GM18517 (cell line): ENCODE measurements around the gene PBXIP1.
A peak's percentile ranks its signal among the peaks of the same experiment; 100 is the strongest.

ENCODE experiments used
- ATAC-seq: cut with Tn5 transposase; IDR thresholded peaks from one replicate; pipeline ENCODE4 v1.9.1; 2021; ENCODE audit warnings: mild to moderate bottlenecking, moderate library complexity; ENCODE audit not compliant: unreplicated experiment

The PBXIP1 gene

DNA sequence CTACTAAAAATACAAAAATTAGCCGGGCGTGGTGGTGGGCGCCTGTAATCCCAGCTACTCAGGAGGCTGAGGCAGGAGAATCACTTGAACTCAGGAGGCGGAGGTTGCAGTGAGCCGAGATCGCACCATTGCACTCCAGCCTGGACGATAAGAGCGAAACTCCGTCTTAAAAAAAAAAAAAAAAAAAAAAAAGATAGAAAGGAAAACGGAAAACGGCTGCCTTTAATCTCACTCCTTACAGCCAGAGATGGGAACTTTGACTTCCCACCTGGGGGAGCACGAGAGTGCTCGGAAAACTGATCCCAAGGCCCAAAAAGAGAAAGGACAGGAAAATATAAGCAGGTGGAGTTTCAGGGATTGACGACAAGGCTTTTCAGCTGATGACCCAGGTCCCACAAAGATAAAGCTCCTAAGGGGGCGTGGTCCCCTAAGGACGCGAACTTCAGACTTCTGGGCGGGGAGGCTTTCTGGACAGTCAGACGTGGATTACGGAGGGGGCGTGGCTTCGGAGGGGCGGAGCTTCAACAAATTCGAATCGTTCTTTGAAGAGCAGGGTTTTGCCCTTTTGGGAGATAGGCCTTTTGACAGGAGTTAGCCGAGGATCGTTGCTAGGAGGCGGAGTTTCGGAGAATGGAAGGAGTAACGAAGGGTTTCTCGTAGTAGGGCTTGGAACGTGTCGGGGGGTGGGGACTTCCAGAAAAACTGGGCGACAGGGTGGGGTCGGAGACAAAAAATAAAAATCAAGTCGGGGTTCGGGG, 17.6 kb upstream of the PBXIP1 start:
- ATAC-seq, result no peak

DNA sequence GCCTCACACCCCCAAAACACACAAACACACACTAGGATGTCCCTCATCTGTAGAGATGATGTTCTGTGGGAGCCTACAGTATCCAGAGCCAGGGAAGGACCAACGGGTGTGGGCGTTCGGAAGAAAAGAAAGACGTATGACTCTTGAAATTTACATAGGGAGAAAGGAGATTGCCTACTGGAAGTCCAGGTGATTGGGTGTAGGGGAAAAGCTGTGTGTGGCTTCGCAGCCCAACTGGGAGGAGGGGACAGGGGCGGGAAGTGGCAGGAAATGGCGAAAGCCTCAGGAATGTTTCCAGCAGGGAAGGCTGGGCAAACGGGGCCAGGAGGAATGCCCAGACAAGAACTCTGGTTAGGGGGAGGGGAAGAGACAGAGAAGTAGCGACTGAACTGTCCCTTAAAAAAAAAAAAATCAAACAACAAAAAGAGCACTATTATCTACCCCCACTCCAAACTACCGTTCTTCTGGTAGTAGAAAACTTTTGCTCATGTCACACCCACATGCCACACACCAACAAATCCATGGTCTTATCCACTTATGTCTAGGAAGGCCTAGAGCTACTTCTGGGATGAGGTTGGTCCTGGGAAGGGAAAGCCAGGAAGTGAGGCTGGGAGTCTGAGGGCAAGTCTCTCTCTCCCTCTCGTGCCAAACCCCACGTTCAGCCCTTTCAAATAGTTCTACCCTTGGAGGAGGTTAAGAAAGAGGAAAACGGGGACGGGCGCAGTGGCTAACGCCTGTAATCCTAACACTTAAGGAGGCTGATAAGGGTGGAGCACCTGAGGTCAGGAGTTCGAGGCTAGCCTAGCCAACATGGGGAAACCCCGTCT, 16.8 kb upstream of the PBXIP1 start:
- ATAC-seq, result no peak

DNA sequence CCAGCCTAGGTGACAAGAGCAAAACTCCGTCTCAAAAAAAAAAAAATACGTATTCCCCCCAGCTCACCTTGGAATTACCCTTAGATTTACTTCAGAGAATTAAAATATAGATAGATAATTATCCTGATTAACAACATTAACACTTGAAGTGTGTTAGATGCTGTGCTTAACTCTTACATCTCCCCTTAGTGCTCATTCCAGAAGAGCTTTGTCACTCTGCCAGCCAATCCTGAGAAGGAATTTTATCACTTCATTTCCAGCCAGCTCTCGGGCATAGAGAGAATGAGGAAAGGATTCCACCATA, 16.3 kb upstream of the PBXIP1 start:
- no peak for ATAC-seq

DNA sequence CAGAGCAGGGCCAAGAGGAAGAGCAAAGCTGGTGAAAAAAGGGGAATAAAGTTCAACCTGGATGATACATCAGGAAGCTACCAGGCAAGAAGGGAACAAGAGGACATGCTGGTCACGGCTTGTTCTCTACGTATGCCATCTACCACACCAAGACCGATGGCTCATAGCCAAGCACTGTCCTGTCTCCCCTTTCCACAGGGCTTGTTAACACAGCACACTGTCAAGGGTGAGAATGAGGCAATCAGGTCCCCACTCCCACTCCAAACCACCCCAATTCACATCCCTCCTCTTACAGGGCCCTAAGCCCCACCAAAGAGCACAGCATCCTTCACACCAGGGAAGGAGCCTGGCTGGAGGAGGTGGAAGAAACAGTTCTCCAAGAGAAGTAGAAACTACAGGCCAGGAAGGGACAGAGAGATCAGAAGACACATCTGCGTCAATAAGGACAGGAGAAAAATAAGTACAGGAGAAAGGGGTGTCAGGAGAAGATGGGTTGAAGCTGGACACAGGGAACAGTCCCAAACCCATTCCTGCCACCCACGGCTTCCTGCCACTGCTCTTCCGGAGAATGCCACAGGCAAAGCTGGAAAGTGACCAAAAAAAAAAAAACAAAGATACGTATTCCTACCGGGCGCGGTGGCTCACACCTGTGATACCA, 15.6 kb upstream of the PBXIP1 start:
- ATAC-seq, result no peak

DNA sequence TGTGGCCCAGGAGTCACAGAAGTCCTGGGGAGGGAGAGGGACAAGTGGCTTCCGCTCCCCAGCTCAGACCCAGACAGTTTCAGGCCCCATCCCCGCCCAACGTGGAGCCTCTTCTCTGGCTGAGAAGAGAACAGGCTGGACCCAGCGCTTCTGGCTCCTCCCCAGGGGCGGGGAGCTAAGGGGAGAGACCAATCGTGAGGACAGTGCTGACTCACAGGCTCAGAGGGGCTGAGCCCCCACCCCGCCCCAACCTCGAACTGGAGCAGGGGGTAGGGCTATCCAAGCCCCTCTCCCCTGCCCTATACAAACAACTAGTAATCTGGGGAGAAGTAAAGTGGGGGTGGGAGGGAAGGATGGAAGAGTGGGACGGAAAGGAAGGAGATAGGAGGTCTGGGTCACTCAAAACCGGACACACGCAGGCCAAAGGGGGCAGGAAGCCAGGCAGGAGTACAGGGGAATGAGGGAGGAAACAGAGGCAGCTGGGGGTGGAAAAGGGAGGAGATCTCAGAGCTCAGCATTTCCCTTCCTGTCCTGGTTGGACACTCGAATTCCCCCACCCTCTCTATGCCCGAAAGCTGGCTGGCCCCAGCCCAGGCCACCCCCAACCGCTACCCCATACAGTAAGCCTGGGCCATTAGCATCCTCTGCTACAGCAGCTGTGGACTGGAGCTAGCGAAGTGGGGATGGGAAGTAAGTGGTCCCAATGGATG, 14.9 kb upstream of the PBXIP1 start, which contains the start of gene SHC1:
Gene SHC1 (minus strand): TSS at position 117 of the 710 bp plus-strand sequence. CDS start 221 bp downstream, outside the sequence.
- no peak for ATAC-seq

DNA sequence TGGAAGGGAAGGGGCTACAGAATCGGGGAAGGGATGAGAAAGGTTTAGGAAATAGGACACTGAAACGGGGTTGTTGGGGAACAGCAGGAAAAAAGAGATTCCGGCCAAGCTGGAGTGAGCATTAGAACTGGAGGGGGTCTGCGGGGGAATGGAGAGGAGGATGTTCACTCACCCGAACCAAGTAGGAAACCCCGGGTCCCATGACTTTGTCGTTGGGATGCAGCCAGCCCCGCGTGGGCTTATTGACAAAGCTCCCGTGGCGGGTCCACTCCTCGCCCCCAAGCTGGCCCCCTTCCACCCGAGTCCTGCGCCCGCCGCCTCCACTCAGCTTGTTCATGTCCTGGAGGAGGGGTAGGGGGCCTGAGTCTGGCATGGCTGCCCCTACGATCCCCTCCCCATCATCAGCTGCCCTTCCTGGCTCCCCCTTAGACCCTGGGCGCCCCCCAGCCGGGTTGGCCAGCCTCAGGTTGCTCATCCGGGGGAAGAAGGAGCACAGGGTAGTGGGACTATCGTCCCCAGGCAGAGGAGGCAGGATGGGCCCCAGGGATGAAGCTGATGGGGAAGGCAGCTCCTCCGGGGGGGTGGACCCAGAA, 14.1 kb upstream of the PBXIP1 start:
- ATAC-seq, result no peak

DNA sequence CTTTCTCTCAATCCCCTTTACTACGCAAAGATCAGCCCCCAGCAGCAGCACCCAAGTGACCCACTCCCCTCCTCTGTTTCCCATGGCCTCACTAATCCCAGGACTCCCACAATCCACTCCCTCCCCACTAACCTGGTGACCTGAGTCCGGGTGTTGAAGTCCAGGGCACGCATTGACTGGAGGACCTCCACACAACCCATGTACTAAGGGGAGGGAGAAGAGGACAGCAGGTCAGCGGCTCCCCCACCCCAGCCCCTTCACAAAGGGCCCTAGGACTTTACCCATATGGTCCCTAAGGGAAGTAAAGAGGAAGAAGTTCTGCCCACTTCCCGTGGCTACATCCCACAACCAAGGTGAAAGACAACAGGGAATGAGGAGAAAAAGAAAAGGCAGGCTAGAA, 13.3 kb upstream of the PBXIP1 start:
- no peak for ATAC-seq

DNA sequence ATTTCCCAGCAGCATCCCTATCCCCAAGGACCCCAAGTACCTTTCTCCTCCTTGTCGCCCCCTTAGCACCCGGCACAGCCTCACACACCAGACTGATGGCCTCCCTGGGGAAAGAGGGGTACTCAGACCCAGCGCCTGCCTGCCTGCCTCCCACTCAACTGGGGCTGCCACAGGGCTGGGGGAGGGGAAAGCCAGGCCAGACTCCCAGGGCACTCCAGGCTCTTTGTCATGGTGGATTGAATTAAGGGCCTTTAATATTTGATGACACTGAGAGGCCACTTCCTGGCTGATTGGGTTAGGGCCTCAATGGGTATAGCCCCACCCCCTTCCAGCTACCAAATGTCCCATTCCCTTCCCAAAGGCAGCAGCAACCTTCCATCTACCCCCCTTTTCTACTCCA, 12.8 kb upstream of the PBXIP1 start:
- no peak for ATAC-seq

DNA sequence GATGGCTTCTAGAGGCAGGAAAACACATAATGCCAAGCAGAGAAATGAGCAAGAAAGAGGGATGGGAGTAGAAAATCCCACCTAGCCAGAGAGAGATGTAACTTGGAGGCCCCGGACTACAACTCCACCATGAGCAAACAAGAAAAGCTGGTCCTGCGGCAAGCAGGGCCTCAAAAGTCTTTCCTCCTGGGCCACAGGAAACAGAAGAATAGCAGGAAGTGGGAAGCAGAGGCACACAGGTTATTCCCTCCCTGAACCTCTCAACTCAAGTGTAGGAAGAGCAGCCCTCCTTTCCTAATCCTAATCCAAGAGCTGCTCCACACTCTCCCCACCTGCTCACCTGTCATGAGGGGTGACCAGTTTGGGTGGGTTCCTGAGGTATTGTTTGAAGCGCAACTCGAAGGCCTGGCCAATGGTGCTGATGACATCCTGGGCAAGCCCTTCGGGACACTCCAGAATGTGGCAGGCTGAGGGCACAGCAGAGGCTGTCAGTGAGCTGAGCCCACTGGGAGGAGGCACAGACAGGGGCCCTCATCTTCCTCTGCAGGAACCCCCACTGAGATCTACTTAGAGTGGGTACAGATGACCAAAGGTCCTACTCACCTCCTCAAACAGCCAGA, 11.5 kb upstream of the PBXIP1 start:
- ATAC-seq, result no peak

DNA sequence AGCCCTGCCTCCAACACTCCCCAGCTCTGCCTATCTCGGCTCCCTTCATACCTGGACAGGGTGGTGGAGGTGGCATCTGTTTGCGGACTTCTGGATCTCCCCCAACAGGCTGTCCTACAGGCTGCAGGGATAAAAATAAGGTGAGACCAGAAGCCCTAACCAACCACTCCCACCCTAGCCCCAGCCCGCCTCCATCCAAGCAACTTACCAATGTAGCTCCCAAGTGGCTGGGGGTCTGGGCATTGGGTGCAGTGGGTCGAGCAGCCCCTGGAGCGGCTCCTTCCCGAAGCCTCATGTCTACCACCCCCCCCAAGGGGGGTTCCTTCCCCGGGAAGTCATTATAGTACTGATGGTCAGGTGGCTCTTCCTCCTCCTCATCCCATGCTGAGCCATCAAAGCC, 10.2 kb upstream of the PBXIP1 start:
- no peak for ATAC-seq

DNA sequence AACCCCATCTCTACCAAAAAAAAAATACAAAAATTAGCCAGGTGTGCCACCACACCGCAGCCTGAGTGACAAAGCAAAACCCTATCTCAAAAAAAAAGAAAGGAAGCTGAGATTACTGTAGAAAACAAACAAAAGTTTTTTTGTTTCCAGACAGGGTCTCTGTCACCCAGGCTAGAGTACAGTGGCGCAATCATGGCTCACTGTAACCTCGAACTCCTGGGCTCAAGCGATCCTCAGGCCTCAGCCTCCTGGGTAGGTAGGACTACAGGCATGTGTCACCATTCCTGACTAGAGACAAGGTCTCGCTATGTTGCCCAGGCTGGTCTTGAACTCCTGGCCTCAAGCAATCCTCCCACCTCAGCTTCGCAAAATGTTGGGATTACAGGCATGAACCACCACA, 8.5 kb upstream of the PBXIP1 start:
- ATAC-seq, result no peak

DNA sequence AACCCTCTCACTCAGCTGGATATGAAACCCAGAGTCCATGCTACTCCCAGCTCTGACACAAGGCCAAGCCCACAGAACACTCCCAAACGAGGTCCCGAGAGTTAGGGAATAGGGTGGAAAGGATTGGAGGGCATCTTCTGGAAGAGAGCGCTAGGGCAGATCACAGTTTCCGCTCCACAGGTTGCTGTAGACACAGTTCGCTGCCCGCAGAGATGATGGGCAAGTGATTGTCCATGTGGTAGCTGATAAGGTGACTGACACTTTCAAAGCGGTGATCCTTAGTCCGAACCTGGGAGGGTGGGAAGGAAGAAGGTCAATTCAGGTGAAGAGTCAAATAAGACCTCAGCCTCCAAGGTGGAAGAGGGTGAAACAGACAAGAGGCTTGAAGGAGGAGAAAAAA, 7.7 kb upstream of the PBXIP1 start:
- no peak for ATAC-seq

DNA sequence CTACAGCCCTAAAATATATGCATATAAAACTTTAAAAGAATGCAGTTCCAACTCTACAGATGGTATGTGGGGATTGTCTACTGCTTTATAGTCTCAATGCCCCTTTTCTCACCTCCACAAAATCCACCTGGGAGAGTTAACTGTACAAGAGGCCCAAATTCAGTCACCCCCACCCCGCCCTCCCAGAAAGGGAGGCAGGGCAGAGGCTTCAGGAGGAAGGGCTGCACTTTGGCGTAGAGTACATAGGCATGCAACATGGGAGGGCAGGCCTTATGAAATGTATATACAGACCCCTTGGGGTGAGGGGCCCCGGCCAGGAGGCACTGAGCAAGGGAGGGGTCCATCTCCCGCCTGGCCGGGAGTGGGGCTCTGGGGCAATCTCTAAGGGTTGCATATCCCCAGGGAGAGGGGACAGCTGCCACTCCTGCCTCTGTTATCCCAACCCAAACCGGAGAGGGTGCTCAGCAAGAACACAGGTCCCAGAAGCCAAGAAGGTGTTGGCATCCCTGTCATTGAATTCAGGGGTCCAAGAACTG, 7.0 kb upstream of the PBXIP1 start:
- ATAC-seq, result no peak

DNA sequence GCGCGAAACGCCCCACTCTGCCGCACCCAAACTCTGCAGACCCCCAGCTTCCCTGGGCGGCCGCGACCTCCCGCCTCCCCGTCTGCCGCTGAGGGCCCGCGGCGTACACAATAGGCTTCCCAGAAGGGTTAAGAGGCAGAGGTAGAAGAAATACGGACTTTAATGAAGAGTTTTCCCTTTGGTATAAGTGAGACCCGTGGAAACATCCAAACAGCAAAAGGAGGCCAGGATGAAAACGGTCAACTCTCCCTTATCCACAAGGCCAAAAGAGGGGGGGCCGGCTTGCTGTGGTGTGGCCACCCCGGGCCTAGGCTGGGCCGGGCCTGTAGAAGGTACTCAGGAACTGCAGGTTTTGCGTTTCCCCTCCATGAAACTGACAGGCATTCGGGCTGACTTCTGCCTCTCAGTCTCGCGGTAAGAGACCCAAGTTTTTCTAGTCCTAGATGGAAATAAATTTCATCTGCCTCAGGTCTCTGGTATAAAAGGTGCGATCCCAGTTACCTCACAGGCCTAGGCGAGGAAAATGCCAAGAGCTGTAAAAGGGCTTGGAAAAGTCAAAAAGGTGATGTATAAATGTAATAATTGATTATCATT, 6.4 kb upstream of the PBXIP1 start:
- ATAC-seq, result no peak

DNA sequence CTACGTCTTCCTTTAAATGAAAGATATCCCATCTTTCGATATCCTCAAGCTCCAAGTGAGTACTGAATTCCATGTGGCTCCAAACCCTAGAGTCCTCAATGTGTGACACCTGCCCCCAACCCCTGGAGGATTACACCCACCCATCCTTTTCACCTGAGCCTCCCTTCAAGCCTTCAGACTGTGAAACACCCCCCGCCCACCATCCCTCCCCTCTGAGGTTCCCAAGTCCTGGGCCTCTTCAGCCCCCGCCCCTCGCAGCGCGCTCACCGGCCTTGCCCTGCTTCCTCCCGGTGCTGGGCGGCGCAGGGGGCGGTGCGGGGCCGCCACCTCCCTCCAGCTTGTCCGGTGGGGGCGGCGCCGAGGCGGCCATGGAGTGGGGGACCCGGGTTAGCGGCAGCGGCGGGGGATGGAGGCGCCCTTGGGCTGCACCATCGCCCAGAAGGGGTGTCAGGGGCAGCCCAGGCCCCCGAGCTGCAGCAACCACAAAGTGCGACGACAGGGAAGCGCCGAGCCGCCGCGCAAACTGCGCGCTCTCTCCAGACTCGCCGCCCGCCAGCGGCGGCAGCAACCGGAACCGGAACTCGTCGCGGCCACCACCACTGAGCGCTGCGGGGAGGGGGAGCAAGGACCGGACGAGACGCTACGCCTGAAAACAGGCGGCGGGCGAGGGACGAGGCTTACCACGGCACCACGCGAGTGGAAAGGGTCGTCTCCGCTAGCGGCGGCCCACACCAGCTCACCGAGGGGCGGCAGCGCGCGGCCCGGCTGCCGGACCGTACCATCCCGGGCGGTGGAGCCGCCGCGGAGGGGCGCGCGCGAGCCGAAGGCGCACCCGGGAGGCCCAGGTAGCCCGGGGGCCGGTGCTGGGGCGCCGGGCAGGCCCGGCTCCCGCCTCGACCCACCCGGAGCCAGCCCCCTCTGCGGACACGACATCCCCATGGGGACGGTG, 5.6 kb upstream of the PBXIP1 start, which contains the start of gene PYGO2:
Gene PYGO2 (minus strand): TSS at position 576 of the 949 bp plus-strand sequence. CDS start 206 bp downstream, at position 370.
- peak; percentile 71 for ATAC-seq

DNA sequence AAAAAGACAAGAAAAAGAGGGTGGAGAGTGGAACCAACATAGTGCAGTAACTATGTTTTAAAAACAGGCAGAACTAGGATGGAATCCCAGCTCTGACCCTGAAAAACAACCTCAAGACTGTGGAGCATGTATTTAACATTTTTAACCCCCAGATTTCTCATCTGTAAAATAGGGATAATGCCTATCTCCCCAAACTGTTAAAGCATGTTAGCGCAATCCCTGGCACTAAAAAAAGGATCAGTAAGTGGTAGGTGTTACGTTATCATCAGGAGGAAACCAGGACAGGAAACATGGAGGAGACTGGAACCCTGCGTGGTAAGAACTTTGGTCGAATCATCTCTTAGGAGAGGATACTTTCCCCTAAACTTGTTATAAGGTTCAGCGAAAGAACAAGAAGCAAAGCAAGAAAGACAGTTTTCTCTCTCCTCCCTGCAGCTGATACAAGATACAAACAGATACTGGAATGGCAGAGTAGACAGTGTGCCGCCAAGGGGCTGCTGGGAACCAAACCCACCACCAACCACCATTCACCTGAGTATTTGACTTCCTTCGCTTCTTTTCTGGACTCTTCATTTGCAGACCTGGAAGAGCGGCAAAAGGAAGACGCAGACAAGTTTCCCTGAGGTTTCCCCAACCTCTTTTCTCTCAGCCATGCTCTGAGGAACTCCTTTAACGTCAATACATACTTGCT, 4.7 kb upstream of the PBXIP1 start:
- ATAC-seq, result no peak

DNA sequence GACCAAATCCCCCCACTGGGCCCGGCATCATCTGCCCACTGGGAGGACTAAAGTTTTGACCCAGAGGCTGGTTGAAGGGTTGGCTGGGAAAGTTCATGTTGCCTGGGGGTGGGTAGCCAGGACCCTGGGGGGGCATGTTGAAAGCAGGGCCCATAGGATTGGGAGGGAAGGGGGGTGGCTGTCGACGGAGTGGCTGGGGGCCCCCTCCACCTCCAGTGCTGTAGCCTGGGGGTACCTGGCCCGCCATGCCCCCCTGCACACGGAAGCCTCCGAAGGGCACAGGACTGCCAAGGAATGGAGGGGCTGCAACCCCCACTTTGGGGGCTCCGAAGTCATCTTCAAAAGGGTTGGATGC, 3.5 kb upstream of the PBXIP1 start:
- ATAC-seq, result no peak
